CD4-positive, alpha-beta T cell treated with Interleukin-17A for 4 hours (primary cell): Measurements from ENCODE around the gene NEK6.

Experiments used
- DNase-seq: peaks from one replicate; pipeline ENCODE4 v3.0.0-alpha.2; 2020; ENCODE audit warnings: mixed read lengths

Gene NEK6

GRCh38 chr9:124345751-124346281, 88.1 kb downstream of the NEK6 start:
- DNase-seq: no peak

DNA sequence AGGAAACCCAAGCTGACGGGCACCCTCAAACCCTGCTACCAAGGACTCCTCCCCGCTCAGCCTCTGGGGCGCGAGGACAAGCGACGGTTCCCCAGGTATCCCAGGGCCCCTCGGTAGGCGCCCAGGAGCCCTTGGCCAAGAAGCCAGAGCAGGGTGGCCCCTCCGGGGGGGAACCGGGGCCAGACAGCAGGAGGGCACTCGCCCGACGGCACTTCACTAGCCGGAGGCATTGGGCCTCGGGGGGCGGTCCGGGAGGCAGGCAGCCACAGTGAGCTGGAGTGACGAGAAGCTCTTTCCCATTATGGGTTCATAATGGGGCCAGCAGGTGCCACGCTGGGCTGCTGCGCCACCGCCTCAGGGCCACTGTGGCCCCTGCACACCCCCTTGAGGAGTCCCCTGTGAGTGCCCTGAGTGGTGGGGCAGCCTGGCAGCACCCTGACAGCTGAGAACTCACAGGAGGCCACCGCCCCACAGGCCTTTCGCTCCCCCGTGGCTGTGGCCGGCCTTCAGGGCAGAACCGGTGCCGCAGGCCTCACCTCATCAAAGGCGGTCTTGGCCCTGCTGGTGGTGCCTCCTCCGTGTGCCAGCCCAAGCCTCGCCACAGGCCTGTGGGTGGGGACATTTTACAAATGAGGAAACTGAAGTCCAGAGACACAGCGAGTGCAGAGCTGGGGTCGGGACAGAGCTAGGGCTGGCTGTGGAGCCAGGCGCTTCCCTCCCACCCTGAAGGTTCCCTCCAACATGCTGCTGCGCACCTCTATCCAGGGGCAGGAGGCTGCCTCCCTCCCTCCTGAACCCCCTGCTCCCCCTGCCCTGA, 88.8 kb downstream of the NEK6 start:
- DNase-seq: no peak

- no peak for DNase-seq
Measured at GRCh38 chr9:124347206-124347967, 89.6 kb downstream of the NEK6 start.

DNA sequence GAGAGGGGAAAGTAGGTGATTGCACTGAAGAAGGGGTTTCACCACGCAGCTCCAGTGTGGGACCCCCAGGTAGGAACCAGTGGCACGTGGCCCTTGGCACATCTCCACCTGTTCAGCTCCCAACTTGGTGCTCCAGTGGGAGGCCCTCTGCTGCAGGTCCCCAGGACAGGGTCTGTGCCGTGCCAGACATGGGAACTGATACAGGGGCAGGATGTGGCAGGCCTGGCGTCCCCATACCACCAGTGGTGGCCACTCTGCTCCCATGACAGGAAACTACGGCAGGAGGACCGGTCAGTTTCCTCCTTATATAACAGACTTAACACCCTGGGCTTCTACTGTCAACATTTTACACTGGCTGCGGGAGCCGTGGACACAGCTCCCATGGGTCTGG, 90.2 kb downstream of the NEK6 start:
- no peak for DNase-seq

DNA sequence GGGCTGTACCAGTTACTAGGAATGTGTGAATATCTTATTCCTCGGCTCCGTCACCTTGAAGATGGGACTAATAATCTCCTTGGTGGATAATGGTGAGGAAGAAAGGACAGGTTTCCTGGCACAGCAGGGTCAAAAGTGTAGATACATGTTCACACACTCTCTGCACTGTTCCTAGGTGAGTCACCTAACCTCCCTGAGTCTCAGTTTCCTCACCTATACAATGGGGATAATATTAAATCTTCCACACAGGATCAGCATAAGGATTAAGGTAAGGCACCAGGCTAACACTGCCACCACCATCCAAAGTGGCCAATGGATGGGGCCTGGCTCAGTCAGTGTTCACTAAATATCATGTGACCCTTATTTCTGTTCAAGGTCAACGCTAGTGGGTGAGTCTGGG, 90.6 kb downstream of the NEK6 start:
- no peak for DNase-seq

- no peak for DNase-seq
Measured at GRCh38 chr9:124348831-124349230, 91.1 kb downstream of the NEK6 start.

GRCh38 chr9:124349267-124349666, 91.5 kb downstream of the NEK6 start:
- DNase-seq: no peak

GRCh38 chr9:124349675-124350493, 92.1 kb downstream of the NEK6 start:
- no peak for DNase-seq

GRCh38 chr9:124350494-124351263, 92.9 kb downstream of the NEK6 start:
- no peak for DNase-seq

- DNase-seq: no peak
Measured at GRCh38 chr9:124351672-124352468, 94.1 kb downstream of the NEK6 start.

DNA sequence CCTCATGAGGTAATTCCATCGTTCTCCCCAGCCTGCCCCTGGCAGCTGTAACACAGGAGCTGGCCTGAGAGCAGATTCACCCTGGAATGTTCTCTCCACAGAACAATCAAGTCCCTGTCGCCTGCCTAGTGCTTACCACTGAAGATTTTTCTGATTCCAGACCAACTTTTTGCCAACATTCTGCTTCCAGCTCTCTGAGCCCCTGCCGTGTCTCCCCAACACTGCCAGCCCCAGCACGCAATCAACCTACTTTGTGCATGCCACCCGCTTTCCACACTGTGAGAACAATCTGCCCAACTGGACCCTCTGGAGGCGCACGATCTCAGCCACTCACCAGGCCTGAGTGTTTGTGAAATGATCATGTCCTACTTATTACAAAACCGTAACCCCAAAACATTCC, 94.9 kb downstream of the NEK6 start:
- no peak for DNase-seq

GRCh38 chr9:124353166-124353768, 95.5 kb downstream of the NEK6 start:
- no peak for DNase-seq

DNA sequence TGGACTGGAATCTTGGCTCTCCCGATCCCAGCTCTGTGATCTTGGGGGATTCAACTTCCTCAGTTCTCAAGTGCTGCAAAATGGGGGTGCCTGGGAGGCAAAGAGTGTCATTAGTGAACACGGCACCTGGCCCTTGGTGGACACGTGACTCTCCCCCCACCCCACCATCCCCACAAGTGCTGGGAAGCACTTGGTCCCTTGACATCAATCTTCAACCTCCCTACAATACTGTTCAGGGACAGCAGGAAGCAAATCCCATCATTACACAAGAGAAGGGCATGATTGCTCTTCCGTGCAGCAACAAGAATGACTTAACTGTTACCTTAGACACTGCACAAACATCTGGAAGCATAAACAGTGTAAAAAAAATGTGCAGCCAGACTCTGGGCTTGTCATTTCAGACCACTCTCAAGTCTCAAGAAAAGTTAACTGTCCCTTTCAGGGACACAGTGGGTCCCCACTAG, 96.1 kb downstream of the NEK6 start:
- DNase-seq: no peak

GRCh38 chr9:124354346-124355038, 96.7 kb downstream of the NEK6 start:
- no peak for DNase-seq

- no peak for DNase-seq
Measured at GRCh38 chr9:124355039-124355940, 97.5 kb downstream of the NEK6 start.

- no peak for DNase-seq
Measured at GRCh38 chr9:124355941-124356744, 98.4 kb downstream of the NEK6 start.

DNA sequence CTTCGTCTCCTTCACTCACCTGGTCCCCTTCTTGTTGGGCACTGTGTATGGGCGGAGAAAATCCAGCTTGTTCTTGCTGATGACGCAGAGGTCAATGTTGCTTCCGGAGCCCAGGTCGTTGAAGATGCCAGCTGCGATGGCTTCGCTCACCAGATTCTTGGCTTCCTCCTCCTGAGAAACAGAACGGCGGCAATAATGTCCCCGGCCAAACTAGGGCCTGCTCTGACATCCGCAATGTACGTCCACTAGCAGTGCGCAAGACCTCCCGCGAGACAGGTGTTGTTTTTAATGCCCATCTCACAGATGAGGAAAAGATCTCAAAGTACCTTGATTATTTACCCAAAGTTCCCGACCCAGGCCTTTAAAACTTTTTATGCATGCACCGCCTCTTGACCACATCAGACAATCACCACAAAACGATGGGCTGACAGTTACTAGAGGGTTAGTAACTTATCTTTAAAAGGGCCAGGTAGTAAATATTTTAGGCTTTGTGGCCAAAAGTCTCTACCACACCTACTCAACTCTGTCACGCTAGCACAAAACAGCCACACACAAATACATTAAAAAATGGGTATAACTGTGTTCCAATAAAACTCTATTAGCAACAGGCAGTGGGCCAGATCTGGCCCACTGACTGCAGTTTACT, 99.1 kb downstream of the NEK6 start:
- DNase-seq: no peak
